GM18498 (cell line): ENCODE results near the gene MRPS12.
"Not testable (repeated sequence)": the region's sequence is repeated elsewhere in the genome, so short reads cannot be mapped to it uniquely, and the experiment has no call there.

Source experiments
- ATAC-seq: cut with Tn5 transposase; IDR thresholded peaks from one replicate; pipeline ENCODE4 v1.9.1; 2021; ENCODE audit warnings: mild to moderate bottlenecking, moderate library complexity; ENCODE audit not compliant: unreplicated experiment

Gene MRPS12

GRCh38 chr19:38930776-38931520 is at the start of gene MRPS12:
MRPS12 (plus strand) TSS chr19:38930944; CDS start chr19:38931295, 351 bp downstream.
- peak; percentile 91 for ATAC-seq

- ATAC-seq, result no peak
These were observed 47.5 kb upstream of the MRPS12 start for GRCh38 chr19:38883286-38883685.

- not testable (repeated sequence) for ATAC-seq
These were observed 46.1 kb upstream of the MRPS12 start for GRCh38 chr19:38884691-38885090.

- no peak for ATAC-seq
These were observed 41.9 kb upstream of the MRPS12 start for GRCh38 chr19:38888876-38889275.

- ATAC-seq, result no peak
These were observed 40.9 kb upstream of the MRPS12 start for GRCh38 chr19:38889803-38890202.

GRCh38 chr19:38890686-38891085 is 40.1 kb upstream of the MRPS12 start:
- no peak for ATAC-seq

GRCh38 chr19:38891771-38892170 is 39.0 kb upstream of the MRPS12 start:
- no peak for ATAC-seq

- no peak for ATAC-seq
These were observed 37.9 kb upstream of the MRPS12 start for GRCh38 chr19:38892841-38893240.

GRCh38 chr19:38893341-38893771 is 37.4 kb upstream of the MRPS12 start:
- ATAC-seq, result no peak

- no peak for ATAC-seq
These were observed 35.8 kb upstream of the MRPS12 start for GRCh38 chr19:38894968-38895367.

- ATAC-seq, result no peak
These were observed 31.8 kb upstream of the MRPS12 start for GRCh38 chr19:38898788-38899446.

GRCh38 chr19:38899447-38900201 is 31.1 kb upstream of the MRPS12 start, which contains the start of the genes NFKBIB and SIRT2:
NFKBIB (plus strand) TSS chr19:38899969; CDS start chr19:38900033, 64 bp downstream.
SIRT2 (minus strand) TSS chr19:38899618; CDS start chr19:38899521, 97 bp downstream.
- peak; percentile 94 for ATAC-seq

GRCh38 chr19:38900202-38900629 is 30.5 kb upstream of the MRPS12 start:
- no peak for ATAC-seq

- ATAC-seq, result no peak
These were observed 30.0 kb upstream of the MRPS12 start for GRCh38 chr19:38900743-38901190.

- ATAC-seq, result no peak
These were observed 29.1 kb upstream of the MRPS12 start for GRCh38 chr19:38901683-38902082.

- no peak for ATAC-seq
These were observed 25.9 kb upstream of the MRPS12 start for GRCh38 chr19:38904581-38905539.

- no peak for ATAC-seq
These were observed 25.1 kb upstream of the MRPS12 start for GRCh38 chr19:38905620-38906019.

- ATAC-seq, result no peak
These were observed 23.5 kb upstream of the MRPS12 start for GRCh38 chr19:38907227-38907626.

GRCh38 chr19:38907670-38908069 is 23.1 kb upstream of the MRPS12 start:
- no peak for ATAC-seq

- ATAC-seq, result no peak
These were observed 21.8 kb upstream of the MRPS12 start for GRCh38 chr19:38908911-38909310.
